Measurements from ENCODE around the gene LPIN3.

Gene LPIN3

GRCh38 chr20:41394931-41395666, 54.5 kb downstream of the LPIN3 start:
- no peak for DNase-seq

- no peak for DNase-seq
Measured at GRCh38 chr20:41395667-41396664, 55.3 kb downstream of the LPIN3 start.

- DNase-seq: no peak
Measured at GRCh38 chr20:41398408-41398807, 57.8 kb downstream of the LPIN3 start.

GRCh38 chr20:41403604-41404003, 63.0 kb downstream of the LPIN3 start:
- DNase-seq: no peak

GRCh38 chr20:41405436-41405835, 64.8 kb downstream of the LPIN3 start:
- DNase-seq: no peak

- no peak for DNase-seq
Measured at GRCh38 chr20:41406353-41406752, 65.7 kb downstream of the LPIN3 start.

GRCh38 chr20:41406896-41407444, 66.3 kb downstream of the LPIN3 start:
- no peak for DNase-seq

GRCh38 chr20:41407607-41408006, 67.0 kb downstream of the LPIN3 start:
- DNase-seq: no peak

GRCh38 chr20:41408156-41408794, 67.7 kb downstream of the LPIN3 start:
- no peak for DNase-seq

GRCh38 chr20:41408986-41409385, 68.4 kb downstream of the LPIN3 start:
- DNase-seq: no peak
